Activated CD8-positive, alpha-beta memory T cell treated with anti-CD3 and anti-CD28 coated beads for 1 hour (primary cell): ENCODE data around the gene PNPLA7.

ENCODE experiments used
- DNase-seq, 2 donors: peaks; one replicate each; pipeline ENCODE4 v3.0.0-alpha.2; 2020; ENCODE audit warnings: low read depth in 1 of 2; ENCODE audit errors: extremely low read depth in 1 of 2

Gene PNPLA7

GRCh38 chr9:137497921-137498719 lies 52.1 kb downstream of the PNPLA7 start:
- DNase-seq, result no peak

DNA sequence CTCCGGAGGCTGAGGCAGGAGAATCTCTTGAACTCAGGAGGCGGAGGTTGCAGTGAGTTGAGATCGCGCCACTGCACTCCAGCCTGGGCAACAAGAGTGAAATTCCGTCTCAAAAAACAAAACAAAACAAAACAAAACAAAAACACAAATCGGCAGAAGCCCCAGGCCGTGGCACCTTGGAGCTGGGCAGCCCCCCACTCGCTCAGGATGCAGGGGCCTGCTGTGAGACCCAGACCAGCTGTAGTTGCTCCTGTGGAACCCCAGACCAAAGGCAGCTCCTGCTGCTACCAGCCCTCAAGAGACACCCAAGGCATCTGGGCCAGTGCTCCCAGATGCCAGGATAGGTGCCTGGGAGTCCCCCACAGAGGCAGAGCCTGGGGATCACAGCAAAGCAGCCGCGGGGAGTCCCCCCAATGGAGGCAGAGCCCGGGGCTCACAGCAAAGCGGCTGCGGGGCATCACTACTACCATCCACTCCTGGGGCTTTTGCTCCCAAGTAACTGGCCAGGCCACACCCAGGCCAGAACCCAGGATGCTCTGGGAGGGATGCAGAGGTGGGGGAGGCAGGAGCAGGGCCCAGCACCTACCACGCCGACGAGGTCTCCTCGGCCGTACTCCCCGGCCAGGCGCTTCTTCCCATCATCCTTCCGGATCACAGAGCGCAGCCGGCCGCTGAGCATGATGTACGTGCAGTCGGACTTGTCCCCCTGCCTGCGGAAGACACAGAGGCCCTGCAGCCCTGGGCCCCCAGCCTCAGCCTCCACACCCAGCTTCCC lies 53.4 kb downstream of the PNPLA7 start:
- DNase-seq, result no peak

DNA sequence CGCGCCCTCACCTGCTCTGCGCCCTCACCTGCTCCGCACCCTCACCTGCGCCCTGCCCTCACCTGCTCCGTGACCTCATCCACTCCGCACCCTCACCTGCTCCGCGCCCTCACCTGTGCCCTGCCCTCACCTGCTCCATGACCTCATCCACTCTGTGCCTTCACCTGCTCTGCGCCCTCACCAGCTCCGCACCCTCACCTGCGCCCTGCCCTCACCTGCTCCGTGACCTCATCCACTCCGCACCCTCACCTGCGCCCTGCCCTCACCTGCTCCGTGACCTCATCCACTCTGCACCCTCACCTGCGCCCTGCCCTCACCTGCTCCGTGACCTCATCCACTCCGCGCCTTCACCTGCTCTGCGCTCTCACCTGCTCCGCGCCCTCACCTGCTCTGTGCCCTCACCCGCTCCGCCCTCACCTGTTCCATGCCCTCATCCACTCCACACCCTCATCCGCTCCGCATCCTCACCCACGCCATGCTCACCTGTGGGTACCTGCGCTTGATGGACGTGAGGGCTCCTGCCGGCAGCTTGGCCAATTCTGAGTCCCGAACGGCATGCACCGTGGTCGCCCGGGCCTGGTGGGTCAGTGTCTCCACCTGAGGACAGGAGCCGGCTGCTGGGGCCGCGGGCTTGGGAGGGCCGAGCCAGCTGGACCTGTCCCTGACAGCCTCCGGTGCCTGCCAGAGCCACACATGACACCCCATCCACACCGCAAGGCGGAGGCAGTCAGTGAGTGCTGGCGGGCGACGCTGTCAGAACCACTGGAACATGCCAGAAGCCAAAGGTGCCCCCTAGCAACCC lies 55.5 kb downstream of the PNPLA7 start:
- DNase-seq, result no peak

GRCh38 chr9:137494104-137494544 lies 56.1 kb downstream of the PNPLA7 start:
- DNase-seq, result no peak

DNA sequence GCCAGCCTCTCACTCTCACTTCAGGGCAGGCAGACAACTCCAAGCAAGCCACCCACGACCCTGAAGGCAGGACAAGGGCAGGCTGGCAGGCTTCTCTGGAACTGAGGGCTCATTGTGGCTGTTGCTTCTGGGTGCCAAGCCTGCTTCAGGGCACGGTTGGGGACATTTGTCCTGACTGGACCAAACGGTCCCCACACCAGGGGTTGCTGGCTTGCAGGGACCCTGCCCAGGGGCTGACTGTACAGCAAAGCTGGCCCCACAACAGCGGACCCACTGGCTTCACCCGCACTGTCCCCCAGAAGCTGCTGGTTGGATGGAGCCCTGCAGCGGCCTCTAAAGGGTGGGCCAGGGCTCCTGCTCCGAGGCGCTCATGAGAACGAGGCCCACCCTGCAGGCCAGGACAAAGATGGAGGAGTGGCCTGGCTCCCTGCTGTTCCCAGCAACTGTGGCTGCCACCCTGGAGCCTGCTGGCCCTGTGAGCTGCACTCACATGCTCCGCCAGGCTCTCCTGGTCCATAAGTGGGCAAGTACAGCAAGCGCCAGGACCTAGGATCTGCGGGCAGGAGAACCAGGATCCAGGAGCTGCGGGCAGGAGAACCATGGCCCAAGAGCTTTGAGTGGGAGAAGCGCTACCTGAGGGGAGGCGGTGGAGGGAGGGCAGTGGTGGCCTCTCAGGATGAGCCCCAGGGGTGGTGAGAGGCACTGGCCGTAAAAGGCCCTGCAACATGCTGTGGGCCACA lies 56.7 kb downstream of the PNPLA7 start:
- no peak for DNase-seq

- no peak for DNase-seq
These were observed 57.5 kb downstream of the PNPLA7 start for GRCh38 chr9:137492464-137493363.

DNA sequence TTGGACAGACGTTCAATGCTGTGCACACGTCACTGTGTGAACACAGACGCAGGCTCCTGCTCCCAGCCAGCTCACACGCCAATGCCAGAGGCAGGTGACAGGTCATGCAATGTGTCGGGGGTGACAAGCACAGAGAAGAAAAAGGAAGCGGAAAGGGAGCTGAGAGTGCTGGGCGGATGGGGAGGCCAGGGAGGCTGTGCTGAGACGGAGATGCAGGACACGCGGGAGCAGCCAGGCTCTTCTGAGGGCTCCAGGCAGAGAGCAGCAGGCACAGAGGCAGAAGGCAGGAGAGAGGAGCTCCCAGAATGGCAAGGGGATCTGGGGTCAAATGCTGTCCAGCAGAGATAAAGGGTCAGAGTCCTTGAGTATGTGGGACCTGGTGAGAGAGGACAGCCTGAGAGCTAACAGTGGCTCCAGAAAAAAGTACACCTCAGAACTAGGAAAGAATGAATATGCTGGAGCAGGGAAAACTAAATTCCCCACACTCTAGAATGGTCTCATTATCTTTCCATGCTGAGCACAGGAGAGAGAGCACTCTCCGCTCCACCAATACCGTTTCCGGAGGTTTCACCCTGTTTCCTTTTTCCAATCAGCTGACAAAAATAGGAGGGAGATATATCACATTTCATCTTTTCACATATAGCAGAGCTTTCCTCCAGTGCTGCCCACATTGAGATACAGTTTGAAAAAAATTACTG lies 58.3 kb downstream of the PNPLA7 start:
- DNase-seq, result no peak

- no peak for DNase-seq
These were observed 59.5 kb downstream of the PNPLA7 start for GRCh38 chr9:137490532-137491186.

DNA sequence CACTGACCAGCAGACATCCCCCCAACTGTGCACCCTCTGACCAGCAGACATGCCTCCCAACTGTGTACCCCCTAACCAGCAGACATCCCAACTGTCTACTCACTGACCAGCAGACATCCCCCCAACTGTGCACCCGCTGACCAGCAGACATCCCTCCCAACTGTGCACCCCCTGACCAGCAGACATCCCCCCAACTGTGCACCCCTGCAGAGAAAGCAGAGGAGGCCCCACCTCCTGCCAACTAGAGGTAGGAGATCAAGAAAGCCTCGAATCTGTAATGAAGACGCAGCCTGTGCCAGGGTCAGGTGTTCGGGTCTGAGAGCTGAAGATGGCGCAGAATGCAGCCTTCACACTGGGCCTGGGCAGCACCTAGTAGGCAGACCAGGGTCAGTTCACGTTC lies 61.3 kb downstream of the PNPLA7 start:
- no peak for DNase-seq

- DNase-seq, result no peak
These were observed 61.9 kb downstream of the PNPLA7 start for GRCh38 chr9:137488327-137488653.

DNA sequence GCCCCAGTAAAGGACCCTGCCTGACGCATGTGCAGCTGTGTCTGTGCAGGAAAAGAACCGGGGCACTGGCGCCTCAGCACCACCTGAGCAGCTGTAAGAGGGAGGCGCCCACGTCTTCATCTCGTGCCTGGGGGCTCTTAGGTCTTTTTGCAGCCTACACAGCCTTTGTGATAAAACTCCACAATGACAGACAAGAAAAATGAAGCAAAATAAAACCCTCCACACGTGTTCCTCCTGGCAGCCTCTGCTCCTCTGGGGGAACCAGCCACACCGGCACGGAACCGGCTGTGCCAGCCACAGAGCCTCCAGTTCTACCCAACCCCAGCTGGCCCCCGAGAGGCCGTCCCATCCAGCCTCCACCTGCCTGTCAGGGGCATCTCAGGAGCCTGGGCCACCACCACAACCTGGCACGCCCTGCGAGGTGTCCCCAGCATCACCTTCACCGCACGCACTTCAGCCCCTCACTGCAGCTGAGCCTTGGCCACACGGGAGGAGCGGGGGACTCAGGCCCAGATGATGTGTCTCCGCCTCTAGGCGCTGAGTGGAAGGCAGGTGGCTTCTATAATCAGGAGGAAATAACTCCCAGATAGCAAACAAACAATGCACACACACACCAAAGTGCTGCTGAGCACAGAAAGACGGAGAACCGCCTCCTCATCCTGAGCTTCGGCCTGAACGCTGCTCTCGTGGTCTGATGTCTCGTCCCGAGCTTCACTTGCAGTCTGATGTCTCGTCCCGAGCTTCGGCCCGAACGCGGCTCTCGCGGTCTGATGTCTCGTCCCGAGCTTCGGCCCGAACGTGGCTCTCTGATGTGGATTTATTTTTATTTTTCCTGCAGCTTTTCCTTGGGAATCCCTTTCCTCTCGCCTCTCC lies 62.5 kb downstream of the PNPLA7 start:
- DNase-seq, result no peak

DNA sequence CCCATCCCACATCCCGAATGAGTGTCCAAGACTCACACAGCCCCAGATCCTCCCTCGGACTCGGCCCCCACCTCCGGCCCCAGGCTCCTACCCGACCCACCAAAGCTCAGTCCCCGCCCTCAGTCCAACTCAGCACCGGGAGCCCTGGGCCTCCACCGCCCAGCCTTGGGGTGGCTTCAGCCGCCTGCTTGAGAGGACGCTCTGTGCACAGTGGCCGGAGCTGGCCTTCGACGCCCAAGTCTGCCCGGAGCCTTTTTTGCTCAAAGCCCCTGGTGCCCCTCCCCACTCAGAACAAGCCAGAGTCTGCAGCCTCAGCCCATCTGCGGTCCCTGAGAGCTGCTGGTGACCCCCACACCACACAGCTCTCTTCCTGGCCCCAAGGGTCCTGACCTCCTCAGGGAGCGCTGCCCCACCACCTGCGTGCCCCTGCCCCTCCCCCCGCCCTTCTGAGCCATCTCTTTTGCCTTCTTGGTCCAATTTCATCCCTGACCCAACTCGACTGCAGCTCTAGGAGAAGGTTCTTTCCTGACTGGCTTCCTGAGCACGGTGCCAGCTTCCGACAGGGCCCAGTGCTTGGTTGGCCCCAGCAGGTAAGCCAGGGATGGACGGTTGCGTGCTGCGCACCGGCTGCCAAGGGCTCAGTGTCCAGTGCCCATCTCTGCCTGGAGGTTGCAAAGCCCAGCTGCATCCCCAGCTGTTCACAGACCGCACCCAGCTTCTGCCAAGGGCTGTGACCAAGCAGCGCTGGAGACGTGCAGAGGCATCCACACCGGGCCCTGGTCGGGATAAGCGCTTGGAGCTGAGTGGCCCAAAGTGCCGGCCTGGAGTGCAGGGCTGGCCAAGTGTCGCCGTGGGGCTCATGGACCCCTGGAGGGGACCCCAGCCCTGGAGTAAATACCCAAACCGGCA lies 63.4 kb downstream of the PNPLA7 start:
- no peak for DNase-seq

DNA sequence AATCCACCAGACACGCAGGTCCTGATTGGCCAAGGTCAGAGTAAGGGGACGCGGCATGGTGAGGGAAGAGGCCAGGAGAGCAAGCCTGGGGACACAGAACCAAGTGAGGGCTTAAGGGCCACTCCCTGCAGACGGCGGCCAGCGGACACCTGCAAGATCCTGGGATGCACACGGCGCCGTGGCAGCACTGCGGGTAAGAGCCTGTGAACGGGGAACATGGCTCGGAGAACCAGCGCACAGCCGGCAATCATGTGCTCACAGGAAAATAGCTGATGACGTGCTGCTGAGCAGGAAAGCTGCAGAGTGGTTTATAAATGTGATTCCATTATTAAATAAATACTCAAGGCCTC lies 64.1 kb downstream of the PNPLA7 start:
- DNase-seq, result no peak

DNA sequence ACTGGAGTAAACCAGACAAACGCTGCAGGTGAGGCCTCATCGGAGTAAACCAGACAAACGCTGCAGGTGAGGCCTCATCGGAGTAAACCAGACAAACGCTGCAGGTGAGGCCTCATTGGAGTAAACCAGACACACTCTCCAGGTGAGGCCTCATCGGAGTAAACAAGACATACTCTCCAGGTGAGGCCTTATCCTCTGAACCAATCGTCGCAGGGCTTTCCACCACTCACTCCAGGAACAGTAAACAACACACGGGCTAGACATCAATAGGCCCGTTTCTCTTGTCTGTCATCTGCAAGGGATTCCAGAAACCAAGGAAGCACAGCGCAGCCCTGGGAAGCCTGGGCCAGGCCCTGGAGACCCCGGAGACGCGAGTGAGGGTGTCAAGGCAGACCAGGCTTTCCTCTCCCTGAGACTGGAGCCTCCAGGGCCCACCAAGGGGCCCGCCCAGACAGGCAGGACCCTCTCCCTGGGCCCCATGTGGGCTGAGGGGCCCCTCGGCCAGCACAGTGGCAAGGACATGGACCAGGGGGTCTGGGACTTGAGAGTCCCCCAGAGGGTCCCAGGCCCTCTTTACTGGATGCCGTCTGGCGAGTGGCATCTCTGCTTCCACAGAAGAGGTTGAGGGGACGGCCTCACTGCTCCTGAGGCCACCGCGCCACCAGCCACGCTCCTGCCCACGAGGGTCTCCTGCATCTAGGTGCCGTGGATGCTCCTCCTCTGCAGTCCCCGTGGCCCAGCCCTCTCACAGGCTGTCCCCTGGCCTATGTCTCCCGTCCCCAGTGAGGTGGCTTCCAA lies 64.7 kb downstream of the PNPLA7 start:
- DNase-seq, result no peak

- no peak for DNase-seq
These were observed 65.5 kb downstream of the PNPLA7 start for GRCh38 chr9:137484551-137485315.
